Measurements from ENCODE around the gene TPD52L2.
"Not testable (repeated sequence)": the region's sequence is repeated elsewhere in the genome, so short reads cannot be mapped to it uniquely, and the experiment has no call there.

Gene TPD52L2

GRCh38 chr20:63835021-63835858 is 29.8 kb upstream of the TPD52L2 start:
- no peak for DNase-seq (ENCODE audit: low read depth in 1 of 2, low spot score in 1 of 2)

DNA sequence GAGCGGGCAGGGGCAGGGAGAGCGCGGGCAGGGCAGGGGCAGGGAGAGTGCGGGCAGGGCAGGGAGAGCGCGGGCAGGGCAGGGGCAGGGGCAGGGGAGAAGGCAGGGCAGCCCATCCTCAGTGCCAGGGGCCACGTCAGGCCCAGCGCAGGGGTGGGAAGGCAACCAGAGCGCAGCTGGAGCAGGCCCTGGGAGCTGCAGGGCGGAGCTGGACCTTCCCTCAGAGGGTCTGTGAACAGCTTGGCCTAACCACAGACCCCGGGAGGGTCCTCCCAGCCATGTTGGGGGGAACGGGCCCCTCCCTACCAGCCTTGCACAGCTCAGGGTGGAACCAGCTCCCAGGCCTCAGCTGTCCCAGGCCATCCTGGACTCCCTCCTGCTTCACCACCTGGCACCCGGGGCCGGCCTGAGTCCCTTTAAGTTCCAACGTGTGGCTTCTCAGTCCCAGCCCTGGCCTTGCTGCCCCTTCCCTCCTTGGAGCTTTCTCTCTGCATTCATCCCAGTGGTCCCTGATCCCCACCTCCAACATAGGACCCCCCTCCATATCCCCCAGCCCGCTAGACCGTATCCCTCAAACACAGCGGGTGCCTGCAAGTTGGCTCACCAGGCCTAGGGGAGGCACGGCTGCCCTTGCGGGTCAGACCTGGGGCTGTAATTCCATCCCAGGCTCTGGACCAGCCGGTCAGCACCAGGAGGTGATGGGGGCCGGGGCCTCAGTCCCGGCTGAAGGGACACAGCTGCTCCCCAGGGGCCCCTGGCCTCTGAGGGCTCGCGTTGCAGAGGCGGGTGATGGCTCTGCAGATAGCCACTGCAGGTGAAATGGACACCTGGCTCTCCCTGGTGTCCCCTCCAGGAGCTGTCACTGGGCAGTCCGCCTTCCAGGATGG is 28.4 kb upstream of the TPD52L2 start:
- DNase-seq (ENCODE audit: low read depth in 1 of 2, low spot score in 1 of 2), result no peak

DNA sequence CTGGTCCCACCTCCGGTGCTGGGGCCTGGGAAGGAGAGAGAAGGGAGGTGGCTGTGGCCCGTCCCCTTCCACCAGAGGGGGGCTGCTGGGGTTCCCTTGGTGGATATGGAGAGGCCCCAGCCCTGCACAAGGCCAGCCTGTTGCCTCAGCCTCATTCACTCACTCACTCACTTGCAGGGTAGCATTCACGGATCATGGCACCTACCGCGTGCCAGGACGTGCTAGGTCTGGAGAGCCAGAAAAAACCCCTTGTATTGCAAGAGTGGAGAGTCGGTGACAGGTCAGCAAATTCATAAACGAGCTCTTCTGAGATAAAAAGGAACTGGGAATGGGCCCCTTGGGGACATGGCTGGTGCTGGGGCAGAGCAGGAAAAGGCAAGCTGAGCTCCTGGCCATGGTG is 27.6 kb upstream of the TPD52L2 start:
- DNase-seq (ENCODE audit: low read depth in 1 of 2, low spot score in 1 of 2), result no peak

DNA sequence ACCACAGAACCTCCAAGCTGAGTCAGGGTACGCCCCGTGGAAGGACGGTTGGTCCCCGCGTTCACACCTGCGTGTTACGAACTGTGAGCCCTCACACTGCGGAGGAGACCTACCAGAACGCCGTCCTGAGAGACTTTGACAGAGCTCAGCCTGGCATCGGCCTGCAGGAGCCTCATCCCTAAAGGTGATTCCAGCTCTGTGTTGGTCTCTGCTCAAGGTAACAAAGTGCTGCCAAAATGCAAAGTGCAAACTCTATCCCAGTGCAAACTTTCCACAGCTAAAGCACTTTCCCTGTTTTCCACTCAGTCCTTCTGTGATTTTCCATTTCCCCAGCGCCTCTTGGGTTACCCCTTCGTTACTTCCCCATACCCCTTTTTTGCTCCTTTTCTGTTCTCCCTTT is 25.4 kb upstream of the TPD52L2 start:
- no peak for DNase-seq (ENCODE audit: low read depth in 1 of 2, low spot score in 1 of 2)

DNA sequence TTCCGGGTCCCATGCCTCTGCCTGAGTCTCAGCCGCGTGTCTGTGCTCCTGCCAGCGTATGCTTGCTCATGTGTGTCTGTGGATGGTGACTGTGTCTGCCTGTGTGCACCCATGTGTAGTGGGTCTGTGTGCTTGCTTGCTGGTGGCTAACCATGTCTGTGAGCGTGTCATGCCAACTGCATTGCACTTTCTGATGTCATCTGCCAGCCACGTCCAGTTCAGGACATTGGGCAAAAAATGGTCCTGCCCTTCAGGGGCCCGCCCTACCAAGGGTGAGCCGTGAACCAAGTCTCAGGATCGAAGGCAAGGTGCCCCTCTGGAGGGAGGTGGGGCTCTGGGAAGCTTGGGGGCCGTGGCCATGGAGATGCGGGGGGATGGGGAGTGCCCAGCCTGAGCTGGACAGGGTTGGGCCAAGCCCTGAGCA is 24.7 kb upstream of the TPD52L2 start:
- no peak for DNase-seq (ENCODE audit: low read depth in 1 of 2, low spot score in 1 of 2)

DNA sequence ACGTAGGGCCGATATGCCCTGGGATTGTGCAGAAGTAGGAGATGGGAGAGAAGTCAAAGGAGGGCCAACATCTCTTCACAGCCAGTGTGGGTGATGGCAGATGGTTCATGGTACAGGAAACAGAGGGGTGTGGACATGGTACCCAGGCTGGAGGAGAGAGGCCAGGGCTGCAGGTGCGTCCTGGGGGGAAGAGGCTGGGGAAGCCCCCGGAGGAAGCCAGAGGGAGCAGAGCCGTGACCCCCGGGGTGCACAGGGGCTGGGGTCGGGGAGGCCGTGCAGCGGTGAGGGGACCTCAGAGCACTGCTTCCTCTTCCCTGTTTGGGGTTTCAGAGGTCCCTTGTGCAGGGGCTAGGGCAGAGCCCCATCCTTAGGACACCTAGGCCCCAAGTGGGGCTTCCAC is 22.8 kb upstream of the TPD52L2 start:
- DNase-seq (ENCODE audit: low read depth in 1 of 2, low spot score in 1 of 2), result no peak

GRCh38 chr20:63843222-63843621 is 21.8 kb upstream of the TPD52L2 start:
- no peak for DNase-seq (ENCODE audit: low read depth in 1 of 2, low spot score in 1 of 2)

DNA sequence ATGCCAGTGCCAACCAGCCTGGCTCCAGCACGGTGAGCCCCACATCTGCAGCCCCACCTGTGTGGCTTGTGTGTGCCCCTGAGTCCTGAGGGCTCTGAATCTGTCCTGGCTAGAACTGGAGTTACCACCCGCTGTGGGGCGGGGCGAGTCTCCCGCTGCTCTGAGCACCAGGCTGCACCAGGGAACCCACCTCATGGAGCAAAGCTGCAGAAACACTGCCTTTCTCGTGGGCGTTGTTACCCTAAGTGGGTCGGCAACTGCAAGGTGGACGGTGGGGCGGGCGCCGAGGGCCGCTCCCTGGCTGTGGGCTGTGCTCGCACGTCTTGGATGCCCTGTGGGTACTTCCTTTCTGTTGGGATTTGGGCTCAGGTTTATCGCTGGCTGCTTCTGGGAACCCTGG is 21.3 kb upstream of the TPD52L2 start:
- no peak for DNase-seq (ENCODE audit: low read depth in 1 of 2, low spot score in 1 of 2)

GRCh38 chr20:63844511-63844991 is 20.5 kb upstream of the TPD52L2 start:
- no peak for DNase-seq (ENCODE audit: low read depth in 1 of 2, low spot score in 1 of 2)

DNA sequence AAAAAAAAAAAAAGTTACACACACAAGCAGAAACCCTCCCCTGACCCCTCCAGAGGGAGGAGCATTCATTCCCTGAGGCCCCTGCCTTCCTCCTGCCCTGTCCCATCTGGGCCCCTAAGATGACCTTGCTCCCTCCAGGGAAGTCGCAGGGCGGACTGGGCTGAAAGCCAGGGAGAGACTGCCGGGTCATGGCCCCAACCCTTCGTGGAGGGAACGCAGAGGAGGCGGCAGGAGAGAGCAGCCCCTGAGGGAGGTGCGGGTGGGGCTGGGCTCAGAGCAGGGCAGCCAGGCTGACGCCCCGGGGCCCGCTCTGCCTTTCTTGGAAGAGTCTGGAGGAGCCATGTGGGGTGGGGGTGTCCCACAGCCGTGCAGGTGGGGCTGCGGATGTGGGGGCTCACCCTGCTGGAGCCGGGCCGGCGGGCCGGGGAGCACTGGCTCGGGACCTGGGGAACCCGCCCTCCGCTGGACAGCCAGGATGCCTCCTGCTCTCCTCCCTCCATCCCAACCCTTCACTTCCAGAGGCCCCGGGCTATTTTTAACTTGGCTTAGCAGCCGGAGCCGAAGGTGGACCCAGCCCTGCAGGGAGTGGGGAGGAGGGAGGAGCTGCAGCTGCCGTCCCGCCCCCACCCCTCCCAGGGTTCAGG is 18.8 kb upstream of the TPD52L2 start:
- no peak for DNase-seq (ENCODE audit: low read depth in 1 of 2, low spot score in 1 of 2)

DNA sequence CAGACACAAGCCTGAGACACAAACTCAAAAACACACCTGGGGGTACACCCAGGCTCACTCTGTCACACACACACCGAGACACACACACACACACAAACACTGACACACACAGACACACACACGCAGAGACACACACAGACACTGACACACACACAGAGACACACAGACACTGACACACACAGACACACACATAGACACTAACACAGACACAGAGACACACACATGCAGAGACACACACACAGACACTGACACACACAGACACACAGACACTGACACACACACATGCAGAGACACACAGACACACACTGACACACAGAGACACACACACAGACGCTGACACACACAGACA is 18.2 kb upstream of the TPD52L2 start:
- no peak for DNase-seq (ENCODE audit: low read depth in 1 of 2, low spot score in 1 of 2)

DNA sequence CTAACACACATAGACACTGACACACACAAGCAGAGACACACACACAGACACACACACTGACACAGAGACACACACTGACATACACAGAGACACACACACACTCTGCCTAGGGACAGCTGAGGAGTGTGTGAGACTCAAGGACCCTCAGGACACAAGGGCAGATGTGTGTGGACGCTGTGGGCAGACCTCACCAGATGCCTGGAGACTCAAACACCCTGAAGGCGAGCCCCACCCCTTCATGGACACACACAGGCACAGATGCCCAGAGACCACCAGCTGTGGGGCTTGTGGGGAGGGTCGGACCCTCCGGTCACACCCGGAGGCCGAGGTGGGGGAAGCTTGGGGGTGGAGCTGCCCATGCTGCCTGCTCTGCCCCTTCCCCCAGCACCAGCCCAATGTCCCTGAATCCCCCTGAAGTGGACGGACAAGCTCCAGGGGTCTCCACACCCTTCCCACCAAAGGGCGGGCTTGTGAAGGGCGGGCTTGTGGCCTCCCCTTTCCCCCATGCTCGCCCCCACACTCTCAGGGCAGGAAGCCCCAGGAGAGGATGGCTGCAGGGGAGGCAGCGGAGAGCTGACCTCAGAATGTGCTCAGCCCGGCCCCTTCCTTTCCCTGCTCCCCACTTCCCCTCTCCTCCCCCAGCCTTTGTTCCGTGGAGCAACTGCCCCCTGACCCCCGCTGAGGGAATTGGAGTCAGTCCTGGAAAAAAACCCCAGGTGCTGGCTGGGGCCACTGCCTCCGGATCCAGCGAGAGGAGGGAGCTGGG is 17.6 kb upstream of the TPD52L2 start:
- DNase-seq (ENCODE audit: low read depth in 1 of 2, low spot score in 1 of 2), result no peak

GRCh38 chr20:63848003-63848911 is 16.8 kb upstream of the TPD52L2 start:
- no peak for DNase-seq (ENCODE audit: low read depth in 1 of 2, low spot score in 1 of 2)

GRCh38 chr20:63850689-63851547 is 14.2 kb upstream of the TPD52L2 start:
- no peak for DNase-seq (ENCODE audit: low read depth in 1 of 2, low spot score in 1 of 2)

- DNase-seq (ENCODE audit: low read depth in 1 of 2, low spot score in 1 of 2), result not testable (repeated sequence)
Measured at GRCh38 chr20:63851548-63851943, 13.5 kb upstream of the TPD52L2 start.

- not testable (repeated sequence) for DNase-seq (ENCODE audit: low read depth in 1 of 2, low spot score in 1 of 2)
Measured at GRCh38 chr20:63853733-63854068, 11.4 kb upstream of the TPD52L2 start.

DNA sequence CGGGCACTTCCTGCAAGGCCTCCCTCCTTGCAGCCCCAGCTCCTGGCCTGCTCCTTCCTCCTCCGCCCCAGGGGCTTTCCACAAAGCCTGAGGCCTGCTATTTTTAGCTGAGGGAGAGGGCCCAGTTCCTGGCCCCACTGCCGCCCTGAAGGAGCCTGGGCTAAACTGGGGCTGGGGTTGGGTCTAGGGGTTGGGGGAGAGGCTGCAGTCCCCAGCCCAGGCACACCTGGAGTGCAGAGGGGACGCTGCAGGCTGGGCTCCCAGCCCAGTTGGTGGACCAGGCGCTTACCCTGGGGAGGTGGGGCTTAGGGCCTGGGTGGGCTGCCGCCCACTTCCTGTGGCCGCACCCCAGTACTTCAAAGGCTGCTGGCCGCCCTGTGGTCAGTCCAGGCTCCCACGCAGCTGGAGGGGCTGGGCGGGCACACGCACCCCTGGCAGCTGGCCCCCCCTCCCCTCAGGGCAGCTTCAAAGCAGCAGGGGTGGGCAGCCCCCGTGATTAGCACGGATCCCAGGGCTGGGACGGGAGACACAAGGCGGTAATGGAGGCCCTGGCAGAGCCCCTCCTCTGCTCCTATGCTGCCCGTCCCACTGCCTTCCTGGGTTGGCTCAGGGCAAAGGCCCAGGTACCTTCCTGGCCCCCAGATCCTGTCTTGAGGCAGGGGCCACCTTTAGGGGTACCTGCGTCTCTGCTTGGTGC is 10.9 kb upstream of the TPD52L2 start:
- DNase-seq (ENCODE audit: low read depth in 1 of 2, low spot score in 1 of 2), result no peak

DNA sequence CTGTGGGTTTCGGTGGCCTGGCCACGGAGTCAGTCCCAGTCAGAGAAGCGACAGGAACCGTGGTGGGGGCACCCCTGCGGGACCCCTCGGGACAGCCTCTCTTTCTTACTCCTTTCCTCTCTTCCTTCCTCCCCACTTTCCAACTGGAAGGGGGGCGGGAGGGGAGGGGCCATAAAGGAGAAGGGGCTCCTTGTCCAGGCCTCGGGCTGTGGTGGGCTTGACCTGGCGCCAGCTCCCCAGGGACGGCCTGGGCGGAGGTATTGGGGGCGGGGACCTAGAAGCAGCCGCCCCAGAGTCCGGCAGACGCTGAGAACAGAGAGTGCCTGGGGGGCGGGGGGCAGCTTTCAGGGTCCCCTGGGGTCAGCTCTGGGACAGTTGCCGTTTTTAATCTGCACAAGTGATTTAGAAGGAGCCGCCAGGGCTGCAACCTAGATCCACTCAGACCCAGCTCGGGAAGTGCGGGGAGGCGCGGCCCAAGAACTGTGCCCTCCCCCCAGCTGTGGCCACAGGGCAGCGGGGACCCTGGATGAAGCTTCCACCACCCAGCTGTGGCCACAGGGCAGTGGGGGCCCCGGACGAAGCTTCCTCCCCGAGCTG is 10.2 kb upstream of the TPD52L2 start:
- no peak for DNase-seq (ENCODE audit: low read depth in 1 of 2, low spot score in 1 of 2)

Data from activated T-helper 1 cell treated with anti-CD3 and anti-CD28 coated beads, Interleukin-2, amount 50 U/mL, for 16 hours (primary cell).